B cell (primary cell): ENCODE results near the gene BSND.

Experiments
- CTCF ChIP-seq: fragments of 200-600 bp; IDR thresholded peaks from one replicate; pipeline ENCODE4 v1.8.0; 2022; ENCODE audit warnings: antibody characterized with exemption, mild to moderate bottlenecking
- EZH2 ChIP-seq: IDR thresholded peaks from 2 replicates; pipeline ENCODE4 v1.6.1; 2012; ENCODE audit warnings: borderline replicate concordance, low read depth, mild to moderate bottlenecking, moderate library complexity, low read length; ENCODE audit not compliant: insufficient read depth, poor library complexity, severe bottlenecking

- no peak for TF ChIP-seq CTCF
- no peak for TF ChIP-seq EZH2
Measured at GRCh38 chr1:55038974-55039341, 40.2 kb downstream of the BSND start.
